HG02759 (cell line): ENCODE results near the gene CPEB3.
A peak's percentile ranks its signal among the peaks of the same experiment; 100 is the strongest.
"Not testable (repeated sequence)": the region's sequence is repeated elsewhere in the genome, so short reads cannot be mapped to it uniquely, and the experiment has no call there.

Experiments
- ATAC-seq: cut with Tn5 transposase; IDR thresholded peaks from one replicate; pipeline ENCODE4 v1.9.1; 2021; ENCODE audit warnings: mild to moderate bottlenecking, moderate library complexity; ENCODE audit not compliant: unreplicated experiment

CPEB3 gene

DNA sequence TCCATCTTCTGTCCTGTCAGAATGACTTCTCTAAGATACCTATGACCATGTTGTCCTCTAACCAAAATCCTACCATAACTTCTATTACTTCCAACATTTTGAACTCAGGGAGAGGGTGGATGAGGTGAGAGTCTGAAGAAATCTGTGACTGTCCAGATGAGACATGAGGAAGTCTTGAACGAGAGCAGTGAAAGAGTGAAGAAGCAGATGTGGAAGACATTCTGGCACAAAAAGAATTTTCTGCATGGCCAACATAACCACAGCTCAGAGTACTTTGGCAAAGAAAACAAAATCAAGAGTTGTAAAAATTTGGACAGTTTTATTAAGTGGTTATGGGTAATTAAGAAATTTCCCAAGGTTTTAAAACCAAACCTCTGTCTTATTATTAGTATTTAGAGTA, 141.6 kb downstream of the CPEB3 start:
- no peak for ATAC-seq

DNA sequence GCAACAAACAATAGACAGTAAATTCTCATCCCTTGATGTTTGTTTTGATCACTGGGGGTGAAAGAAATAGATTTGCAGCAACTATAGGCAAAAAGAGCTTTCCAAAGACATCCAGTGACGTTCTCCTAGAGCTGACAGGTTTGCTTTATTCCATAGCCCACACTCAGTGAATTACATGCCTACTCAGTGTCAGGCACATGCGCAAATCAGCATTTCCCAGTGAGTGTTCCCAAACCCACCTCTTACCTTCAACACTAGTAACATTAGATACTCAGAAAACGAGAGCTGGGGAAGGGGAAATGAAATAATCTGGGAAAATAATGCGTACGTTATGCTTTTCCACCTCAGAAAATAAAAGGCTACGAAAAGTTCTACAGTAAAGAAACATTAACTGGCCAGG, 144.1 kb downstream of the CPEB3 start:
- no peak for ATAC-seq

DNA sequence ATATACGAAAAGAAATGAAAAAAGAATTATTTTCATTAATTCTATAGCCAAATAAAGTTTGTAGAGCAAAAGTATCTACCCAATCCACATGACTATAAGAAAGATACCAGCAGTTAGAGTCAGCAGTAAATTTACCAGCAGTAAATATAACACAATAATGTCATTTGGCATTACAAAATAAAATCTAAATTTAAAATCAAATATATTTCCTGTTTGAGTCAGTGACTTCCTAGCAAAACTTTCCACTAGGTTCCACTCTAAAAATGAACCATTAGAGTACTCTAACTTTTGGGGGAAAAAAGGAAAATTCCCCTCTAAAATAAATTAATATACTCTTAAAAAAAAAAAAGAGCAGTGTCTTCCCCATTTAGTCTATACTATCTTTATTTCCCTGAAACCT, 144.8 kb downstream of the CPEB3 start:
- no peak for ATAC-seq

DNA sequence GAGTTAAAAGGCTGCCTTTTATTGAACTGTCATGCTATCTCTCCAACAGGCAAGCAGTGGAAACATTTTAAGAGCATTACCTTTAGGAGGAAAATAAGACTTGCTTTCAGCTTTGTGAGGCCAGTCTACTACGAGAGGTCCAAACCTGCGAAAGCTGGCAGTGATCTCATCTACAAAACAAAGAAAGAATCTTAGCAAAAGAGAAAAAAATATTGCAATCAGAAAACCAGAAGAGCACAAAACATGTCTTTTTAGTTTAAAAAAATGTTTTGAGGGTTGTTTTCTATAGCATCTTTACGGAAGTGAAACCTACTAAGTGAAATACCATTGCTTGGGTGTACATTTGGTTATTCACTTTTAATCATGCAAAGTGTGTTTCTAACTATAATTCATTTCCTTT, 147.9 kb downstream of the CPEB3 start:
- peak; percentile 67 for ATAC-seq

DNA sequence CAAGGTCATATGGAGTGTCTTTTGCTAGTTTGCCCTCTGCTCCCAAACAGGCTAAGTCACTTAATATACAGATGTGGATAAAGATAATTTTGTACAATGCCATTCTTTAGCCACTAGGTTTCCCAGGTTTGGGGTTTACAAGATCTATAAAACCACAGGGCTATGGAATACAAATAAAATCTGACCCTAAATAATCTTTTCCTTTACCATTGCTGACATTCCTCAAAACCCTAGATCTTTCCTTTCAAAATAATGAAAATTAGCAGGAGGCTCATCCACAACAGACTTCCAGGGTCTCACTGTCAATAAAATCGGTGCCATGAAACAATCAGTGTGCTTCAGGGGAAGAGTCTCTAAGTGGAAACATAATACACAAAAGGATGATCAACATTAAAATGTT, 148.4 kb downstream of the CPEB3 start:
- no peak for ATAC-seq

DNA sequence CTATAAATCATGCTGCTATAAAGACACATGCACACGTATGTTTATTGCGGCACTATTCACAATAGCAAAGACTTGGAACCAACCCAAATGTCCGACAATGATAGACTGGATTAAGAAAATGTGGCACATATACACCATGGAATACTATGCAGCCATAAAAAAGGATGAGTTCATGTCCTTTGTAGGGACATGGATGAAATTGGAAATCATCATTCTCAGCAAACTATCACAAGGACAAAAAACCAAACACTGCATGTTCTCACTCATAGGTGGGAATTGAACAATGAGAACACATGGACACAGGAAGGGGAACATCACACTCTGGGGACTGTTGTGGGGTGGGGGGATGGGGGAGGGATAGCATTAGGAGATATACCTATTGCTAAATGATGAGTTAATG, 149.7 kb downstream of the CPEB3 start:
- not testable (repeated sequence) for ATAC-seq

DNA sequence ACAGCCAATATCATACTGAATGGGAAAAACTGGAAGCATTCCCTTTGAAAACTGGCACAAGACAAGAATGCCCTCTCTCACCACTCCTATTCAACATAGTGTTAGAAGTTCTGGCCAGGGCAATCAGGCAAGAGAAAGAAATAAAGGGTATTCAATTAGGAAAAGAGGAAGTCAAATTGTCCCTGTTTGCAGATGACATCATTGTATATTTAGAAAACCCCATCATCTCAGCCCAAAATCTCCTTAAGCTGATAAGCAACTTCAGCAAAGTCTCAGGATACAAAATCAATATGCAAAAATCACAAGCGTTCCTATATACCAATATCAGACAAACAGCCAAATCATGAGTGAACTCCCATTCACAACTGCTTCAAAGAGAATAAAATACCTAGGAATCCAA, 156.8 kb downstream of the CPEB3 start:
- ATAC-seq = not testable (repeated sequence)

DNA sequence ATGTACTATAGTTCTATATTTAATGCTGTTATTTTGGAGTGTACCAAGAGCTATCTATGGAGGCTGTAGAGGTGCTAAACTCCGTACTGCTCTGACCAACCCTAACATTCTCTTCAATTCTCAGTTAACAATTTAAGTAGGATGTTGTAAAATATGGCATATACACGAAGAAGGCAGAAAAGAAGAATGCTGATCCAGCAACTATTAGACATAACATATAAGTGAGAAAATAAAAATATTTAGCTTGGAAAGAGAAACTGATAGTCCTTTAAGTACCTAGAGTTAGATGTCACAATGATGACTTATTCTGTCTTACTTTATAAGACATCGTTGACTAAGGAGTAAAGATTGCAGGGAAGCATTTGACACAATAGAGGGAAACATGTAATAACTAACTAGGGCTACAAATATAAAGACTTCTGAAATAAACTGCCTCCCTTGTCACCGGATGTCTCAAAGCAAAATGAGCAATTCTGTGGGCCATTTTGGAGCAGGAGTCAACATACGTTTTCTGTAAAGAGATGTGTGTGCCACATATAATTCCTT, 159.5 kb downstream of the CPEB3 start:
- no peak for ATAC-seq

DNA sequence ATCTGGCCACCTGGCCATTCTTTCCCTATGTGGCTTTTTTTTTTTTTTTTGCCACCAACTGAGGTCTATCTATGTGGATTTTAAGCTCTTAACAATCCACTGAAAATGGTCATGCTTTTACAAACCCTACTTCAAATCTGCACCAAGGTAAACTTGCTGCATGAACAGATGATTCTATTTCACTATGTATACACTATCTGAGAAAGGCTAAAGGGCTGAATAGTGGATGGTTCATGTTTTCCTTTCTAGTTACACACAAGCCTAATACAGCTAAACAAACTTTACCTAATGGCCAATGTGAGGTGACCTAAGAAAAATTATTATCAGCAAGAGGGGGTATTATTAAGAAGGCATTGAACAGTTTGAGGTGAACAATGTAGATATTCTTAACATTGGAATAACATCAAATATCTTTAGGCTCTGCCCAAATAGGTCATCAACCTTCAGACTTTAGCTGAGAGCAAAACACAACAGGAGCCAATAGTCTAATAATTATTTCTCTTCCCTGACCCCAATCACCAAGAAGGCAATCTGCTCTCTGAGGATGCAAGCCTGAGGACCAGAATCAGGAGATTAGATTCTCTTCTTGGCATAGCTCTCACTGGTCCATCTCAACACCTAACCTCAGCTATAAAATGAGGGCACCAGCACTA, 160.1 kb downstream of the CPEB3 start:
- no peak for ATAC-seq

DNA sequence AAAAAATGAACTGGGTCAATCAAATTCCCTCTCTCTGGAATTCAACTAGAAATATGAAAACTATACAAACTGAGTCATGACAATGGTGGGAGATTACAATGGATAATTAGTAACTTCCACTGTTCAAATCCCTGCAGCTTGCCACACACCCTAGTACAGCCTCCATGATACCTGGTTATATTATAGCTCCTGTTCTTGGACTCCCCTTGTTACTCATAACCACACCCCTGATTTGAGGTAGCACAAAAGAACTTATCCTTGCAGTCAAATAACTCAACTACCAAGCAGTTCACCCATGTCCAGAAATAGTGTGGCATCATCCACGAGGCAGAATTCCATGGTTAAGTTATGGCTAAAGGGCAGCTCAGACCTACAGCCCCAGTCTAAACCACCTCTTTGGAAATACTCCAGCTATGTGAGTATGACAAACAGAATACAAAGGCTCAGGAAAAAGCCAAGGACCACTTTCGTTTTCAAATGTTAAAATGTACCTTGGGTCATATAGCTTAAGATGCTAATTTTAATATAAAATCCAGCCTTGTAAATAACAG, 164.7 kb downstream of the CPEB3 start:
- ATAC-seq = no peak

DNA sequence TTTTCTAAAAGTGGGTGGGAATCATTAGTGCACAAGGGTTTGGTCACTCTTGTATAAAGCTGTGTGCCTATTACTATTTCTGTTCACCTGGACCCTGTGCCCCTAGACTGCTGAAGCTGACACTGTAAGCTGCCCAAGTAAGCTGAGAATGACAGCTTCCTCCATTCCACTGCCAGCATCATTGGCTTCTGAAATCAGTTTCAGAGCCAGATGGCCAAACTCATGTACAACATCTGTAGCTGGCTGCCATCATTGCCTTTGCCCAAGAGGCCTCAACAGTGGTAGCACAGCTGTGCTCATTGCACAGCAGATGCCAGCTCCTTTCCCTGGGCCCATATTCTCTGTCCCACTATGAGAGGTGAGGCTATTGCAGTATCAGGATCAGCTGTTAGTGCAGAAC, 165.7 kb downstream of the CPEB3 start:
- no peak for ATAC-seq

DNA sequence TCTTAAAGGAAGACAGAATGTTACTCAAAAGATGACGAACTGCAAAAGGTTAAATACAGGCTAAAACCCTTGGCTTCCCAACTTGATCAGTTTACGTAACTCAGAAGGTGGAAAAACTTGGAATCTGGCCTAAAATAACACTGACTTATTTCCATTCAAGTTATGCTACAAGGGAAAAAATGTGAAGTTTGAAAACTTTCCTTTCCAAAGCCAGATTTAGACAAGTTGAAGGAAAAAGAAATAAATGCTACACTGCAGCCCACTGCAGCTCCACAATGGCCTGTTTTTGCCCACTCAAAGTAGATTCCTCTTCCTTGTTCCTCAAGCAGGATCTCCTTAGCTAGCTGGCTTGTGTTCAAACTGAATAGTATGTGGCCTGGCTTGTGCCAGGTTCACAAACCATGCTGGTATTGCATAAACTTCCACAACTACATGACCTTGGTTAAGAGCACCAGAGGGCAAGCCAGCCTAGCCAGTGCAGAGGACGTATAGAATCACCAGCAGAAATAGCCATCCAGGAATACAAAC, 166.2 kb downstream of the CPEB3 start:
- ATAC-seq = no peak

DNA sequence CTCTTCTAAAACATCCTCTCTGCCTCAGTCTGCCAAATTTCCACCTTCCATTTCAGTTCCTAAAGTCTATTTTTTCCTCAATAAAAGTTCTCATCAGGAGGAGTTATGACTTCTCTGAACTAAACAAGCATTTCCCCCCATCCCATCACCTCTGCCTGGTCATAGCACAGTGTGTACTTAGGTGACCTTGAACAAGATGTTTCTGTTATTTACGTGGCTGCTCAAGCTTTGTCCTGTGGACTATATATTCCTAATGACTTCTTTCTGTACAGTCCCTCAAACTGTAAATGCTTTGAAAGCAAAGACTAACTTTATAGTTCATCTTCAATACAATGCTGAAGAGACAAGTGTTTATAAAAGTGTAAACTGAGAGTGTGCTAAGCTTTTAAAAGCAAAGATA, 166.9 kb downstream of the CPEB3 start:
- no peak for ATAC-seq

DNA sequence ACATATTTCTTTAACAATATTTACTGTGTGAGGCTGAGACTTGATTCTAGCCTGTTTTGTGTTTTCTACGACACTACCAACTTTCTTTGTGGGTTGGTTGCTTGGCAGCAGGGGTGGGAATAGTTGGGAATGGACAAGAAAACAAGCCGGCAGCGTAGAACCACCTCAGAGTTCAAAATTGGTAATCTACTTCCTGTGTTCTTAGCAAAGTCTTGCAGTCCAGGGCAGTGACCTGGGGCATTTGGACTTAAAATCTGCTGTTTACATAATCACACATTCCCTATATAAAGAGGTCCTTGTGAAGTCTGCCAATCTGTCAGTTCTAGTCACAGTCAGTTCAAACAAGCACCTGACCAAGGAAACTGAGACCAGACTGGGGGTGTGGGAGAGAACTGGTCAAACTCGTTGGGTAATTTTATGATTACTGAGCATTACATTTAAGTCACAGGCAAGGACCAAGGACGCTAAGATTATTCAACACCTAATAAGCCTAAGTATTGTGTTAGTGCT, 167.9 kb downstream of the CPEB3 start:
- ATAC-seq = no peak

DNA sequence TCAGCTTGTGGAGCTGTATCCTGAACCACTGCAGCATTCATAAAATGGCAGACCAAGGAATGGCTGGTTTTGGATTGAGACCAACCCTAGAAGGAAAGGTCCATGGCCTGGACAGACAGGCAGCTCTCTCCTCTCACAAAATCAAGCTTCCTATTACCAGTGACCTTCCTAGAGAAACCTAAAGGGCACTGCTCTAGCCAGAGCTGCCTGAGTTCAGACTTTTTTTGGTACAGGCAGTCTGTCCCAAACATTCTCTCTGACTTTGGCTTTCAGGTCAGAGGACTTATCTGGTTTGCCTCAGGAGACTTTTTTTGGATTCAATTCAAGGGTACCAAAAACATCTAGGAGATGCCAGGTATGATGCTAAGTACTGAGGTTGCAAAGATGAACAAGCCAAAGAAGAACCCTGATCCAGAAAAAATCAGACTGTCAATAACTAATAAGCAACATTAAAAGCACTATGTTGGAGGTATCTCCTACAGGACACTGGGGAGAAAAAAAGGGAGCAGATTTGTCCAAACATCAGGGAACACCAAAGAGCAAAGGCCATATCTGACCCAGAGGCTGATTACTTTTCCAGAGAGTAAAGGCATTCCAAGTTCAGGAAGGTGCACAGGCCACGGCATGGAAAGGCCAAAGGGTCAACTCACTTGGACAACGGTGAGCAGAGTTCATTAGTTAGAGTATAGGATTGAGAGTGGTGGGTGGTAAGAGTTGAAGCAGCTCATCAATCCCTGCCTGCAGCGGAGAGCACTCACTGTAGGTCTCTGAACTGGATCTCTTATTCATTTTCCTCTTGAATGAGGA, 169.0 kb downstream of the CPEB3 start:
- no peak for ATAC-seq

DNA sequence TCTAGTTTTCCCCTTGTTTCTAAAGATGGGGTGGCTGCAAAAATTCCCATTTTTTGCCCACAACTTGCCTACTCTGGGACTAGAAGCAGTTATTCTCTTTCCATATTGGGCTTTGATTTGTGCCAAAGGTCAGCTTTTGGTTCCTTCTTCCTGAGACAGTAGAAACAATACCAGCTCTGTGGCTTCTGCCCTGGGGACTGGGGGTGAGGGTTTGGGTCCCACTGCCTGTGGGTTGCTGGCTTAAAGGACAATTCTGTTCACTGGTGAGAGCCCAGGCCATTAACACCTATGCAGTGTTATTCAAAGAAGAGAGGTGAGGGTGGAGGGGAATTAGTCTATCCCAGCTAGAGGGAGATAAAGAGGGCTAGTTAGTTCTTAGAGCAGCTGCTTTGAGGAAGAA, 171.5 kb downstream of the CPEB3 start:
- ATAC-seq = no peak

DNA sequence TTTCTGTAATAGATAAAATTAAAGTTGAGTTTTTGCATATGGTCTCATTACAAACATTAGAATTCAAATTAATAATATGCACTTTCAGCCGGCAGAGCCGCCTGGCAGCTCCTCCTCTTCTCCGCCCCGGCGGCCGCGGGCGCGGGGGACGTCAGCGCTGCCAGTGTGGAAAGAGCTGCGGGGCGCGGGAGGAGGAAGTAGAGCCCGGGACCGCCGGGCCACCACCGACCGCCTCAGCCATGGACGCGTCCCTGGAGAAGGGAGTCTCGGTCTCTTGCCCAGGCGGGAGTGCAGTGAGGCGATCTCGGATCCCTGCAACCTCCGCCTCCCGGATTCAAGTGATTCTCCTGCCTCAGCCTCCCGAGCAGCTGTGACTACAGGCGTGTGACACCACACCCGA, 176.0 kb downstream of the CPEB3 start:
- not testable (repeated sequence) for ATAC-seq

DNA sequence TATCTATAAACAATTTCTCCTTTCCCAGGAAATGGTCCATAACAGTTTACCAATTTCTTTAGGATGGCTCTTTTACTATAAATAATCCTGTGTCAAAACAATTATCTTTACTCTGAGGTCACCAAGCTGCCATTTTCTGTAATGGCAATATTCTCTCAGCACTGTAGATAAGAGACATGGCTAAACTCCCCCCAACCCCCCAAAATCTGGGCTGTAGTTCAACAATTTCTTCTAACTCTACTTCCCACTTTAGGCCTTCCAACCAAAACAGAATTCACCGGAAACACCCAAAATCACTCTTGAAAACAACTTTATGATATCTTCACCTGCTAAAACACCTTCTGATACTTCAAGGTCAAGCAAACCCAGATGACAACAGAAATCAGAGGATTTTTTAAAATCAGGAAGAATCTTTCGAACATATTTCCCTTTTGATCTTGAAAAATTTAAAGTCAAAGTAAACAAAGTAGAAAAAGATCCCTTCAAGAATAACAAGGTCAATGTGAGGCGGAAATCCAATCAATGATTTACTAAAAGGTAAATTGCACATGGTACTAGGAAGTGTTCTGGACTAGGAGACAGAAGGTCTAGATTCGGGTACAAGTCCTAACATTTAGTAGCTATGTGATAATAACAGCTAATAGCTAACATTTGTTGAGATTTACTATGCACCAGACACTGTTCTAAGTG, 176.8 kb downstream of the CPEB3 start:
- ATAC-seq = no peak

DNA sequence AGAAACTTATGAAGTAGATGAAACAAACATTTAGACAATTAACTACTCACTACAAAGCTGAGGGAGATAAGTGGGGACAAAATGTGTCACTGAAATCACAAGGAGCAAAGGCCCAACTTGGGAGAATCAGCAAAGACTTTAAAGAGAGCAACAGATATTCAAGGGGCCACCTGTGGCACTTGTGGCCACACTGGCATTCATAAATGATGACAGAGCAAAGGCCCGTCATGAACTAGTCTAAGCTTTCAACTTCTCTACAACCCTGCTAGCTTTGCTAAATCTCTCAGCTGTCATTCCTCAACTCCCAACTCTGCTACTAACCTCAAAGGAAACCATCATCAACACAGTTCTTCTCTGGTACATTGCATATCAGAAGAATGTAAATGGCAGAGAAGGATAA, 178.4 kb downstream of the CPEB3 start:
- ATAC-seq = no peak

DNA sequence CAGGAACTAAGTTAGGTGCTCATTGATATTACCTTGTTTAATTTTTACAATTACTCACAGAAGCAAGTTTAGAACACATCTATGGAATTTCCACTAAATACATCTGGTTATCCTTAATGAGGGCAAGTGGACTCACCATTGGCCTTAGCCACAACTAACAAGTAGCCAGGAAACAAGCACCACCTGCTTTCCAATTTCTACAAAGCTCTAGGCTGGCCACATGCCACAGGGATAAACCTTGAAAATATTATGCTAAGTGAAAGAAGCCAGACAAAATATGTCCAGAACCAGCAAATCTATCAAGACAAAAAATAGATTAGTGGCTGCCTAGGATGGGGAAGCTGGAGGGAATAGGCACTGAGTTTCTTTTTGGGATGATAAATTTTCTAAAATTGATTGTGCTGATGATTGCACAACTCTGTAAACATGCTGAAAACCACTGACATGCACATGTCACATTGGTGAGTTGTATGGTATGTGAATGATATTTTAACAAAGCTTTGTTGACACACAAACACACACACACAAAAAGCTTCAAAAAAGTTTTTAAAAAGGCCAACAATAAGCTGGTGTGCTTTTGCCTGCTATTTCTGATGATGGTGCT, 179.4 kb downstream of the CPEB3 start:
- no peak for ATAC-seq
